ENCODE measurements around the gene ADAMTS12. TPM values are rescaled to one million over a fixed set of nuclear protein-coding genes. Genes with fewer than 3 reads are reported as not detected.

Gene ADAMTS12
- total and polyA plus RNA-seq, 2 experiments from 2014 or later = 9.1 to 17.1 TPM

GRCh38 chr5:33713136-33713765, 178.5 kb downstream of the ADAMTS12 start:
- DNase-seq (ENCODE audit: low spot score) = no peak
- Mint-ChIP-seq H3K4me1 (no peaks in the 10 kb centered on the region), H3K36me3 (ENCODE audit: low read depth) (peaks cover 22% of the 10 kb centered on the region; the same call in 2 of the 3 replicates), H3K9me3 (peaks cover 9% of the 10 kb centered on the region; the same call in 1 of the 3 replicates), H3K27me3 (ENCODE audit: insufficient read depth, low read depth, poor library complexity) (peaks cover 2% of the 10 kb centered on the region), H3K4me3 (no peak overlapping the region), H3K27ac (no peak overlapping the region)
- no peak overlapping the region for H3K27ac ChIP-seq (ENCODE audit: low read depth)
- no peak for TF ChIP-seq NANOG (IDR thresholded peaks at IDR 0.05; ENCODE audit: borderline replicate concordance)
- TF ChIP-seq EZH2 (IDR thresholded peaks at IDR 0.05; ENCODE audit: low read depth, unreplicated experiment) = no peak
- no peak for TF ChIP-seq ETS1 (IDR thresholded peaks at IDR 0.05)
- no peak for TF ChIP-seq ZNF331 (CRISPR knock-in tag; IDR thresholded peaks at IDR 0.05; ENCODE audit: low read depth)
- no peak for TF ChIP-seq CTCF (conservative IDR thresholded peaks at IDR 0.05; ENCODE audit: low read depth in 2 of 2)
- no peak for TF ChIP-seq REST (IDR thresholded peaks at IDR 0.05; ENCODE audit: unreplicated experiment)
- H3K4me2 ChIP-seq = no peak overlapping the region
- ATAC-seq = no peak
- H3K4me1 ChIP-seq (ENCODE audit: insufficient read depth) = 0 out of 2 replicates have a peak, but pooled peaks cover 7% of the 10 kb centered on the region
- no peaks in the 10 kb centered on the region for H4K20me1 ChIP-seq (replicated peaks; ENCODE audit: insufficient read depth)
- no peaks in the 10 kb centered on the region for H3F3A ChIP-seq (replicated peaks; ENCODE audit: low read depth)
- peaks cover 3% of the 10 kb centered on the region; the same call in 1 of the 2 replicates for H3K9me2 ChIP-seq (ENCODE audit: insufficient read depth)
- H3K27me3 ChIP-seq (ENCODE audit: insufficient read depth) = no peaks in the 10 kb centered on the region
- H2AFZ ChIP-seq = no peak overlapping the region
- no peak overlapping the region for H3K4me3 ChIP-seq
- peaks cover 4% of the 10 kb centered on the region; the same call in 1 of the 2 replicates for H3K79me2 ChIP-seq (replicated peaks; ENCODE audit: insufficient read depth)
- H3K36me3 ChIP-seq (ENCODE audit: insufficient read depth) = no peaks in the 10 kb centered on the region

GRCh38 chr5:33712664-33713063, 179.1 kb downstream of the ADAMTS12 start:
- Mint-ChIP-seq H3K27ac (no peak overlapping the region), H3K36me3 (ENCODE audit: low read depth) (peaks cover 27% of the 10 kb centered on the region; the same call in 2 of the 3 replicates), H3K9me3 (peaks cover 15% of the 10 kb centered on the region; the same call in 2 of the 3 replicates), H3K4me1 (no peaks in the 10 kb centered on the region), H3K4me3 (no peak overlapping the region), H3K27me3 (ENCODE audit: insufficient read depth, low read depth, poor library complexity) (peaks cover 2% of the 10 kb centered on the region)
- peaks cover 3% of the 10 kb centered on the region; the same call in 1 of the 2 replicates for H3K9me2 ChIP-seq (ENCODE audit: insufficient read depth)
- H4K20me1 ChIP-seq (replicated peaks; ENCODE audit: insufficient read depth) = no peaks in the 10 kb centered on the region
- no peak overlapping the region for H3K27ac ChIP-seq (ENCODE audit: low read depth)
- no peak overlapping the region for H3K4me2 ChIP-seq
- DNase-seq (ENCODE audit: low spot score) (no peak), ATAC-seq (no peak)
- peaks cover 6% of the 10 kb centered on the region; the same call in 1 of the 2 replicates for H3K79me2 ChIP-seq (replicated peaks; ENCODE audit: insufficient read depth)
- H3K4me3 ChIP-seq = no peak overlapping the region
- 0 out of 2 replicates have a peak, but pooled peaks cover 7% of the 10 kb centered on the region for H3K4me1 ChIP-seq (ENCODE audit: insufficient read depth)
- no peaks in the 10 kb centered on the region for H3K36me3 ChIP-seq (ENCODE audit: insufficient read depth)
- H2AFZ ChIP-seq = no peak overlapping the region
- H3K27me3 ChIP-seq (ENCODE audit: insufficient read depth) = no peaks in the 10 kb centered on the region
- H3F3A ChIP-seq (replicated peaks; ENCODE audit: low read depth) = no peaks in the 10 kb centered on the region
- TF ChIP-seq EZH2phosphoT487 (IDR thresholded peaks at IDR 0.05; ENCODE audit: unreplicated experiment) (no peak), CREB1 (CRISPR knock-in tag; IDR thresholded peaks at IDR 0.05; ENCODE audit: low read depth) (no peak), STAT1 (IDR thresholded peaks at IDR 0.05; ENCODE audit: unreplicated experiment) (no peak), CTCF (conservative IDR thresholded peaks at IDR 0.05; ENCODE audit: low read depth in 2 of 2) (no peak), JUNB (IDR thresholded peaks at IDR 0.05; ENCODE audit: unreplicated experiment) (no peak), REST (IDR thresholded peaks at IDR 0.05; ENCODE audit: unreplicated experiment) (no peak), POLR2AphosphoS5 (IDR thresholded peaks at IDR 0.05; ENCODE audit: low read depth) (no peak)

Data from GM23338 (cell line).